ENCODE data around the gene PROX1. TPM values are rescaled to one million over a fixed set of nuclear protein-coding genes. Genes with fewer than 3 reads are reported as not detected.
A peak's percentile ranks its signal among the peaks of the same experiment; 100 is the strongest.

Gene PROX1
- total and polyA plus RNA-seq, 2 of the 8 experiments (the other 6 are each of a cell fraction or from before 2014, with no cell fraction given), result 0.30 to 2.0 TPM

DNA sequence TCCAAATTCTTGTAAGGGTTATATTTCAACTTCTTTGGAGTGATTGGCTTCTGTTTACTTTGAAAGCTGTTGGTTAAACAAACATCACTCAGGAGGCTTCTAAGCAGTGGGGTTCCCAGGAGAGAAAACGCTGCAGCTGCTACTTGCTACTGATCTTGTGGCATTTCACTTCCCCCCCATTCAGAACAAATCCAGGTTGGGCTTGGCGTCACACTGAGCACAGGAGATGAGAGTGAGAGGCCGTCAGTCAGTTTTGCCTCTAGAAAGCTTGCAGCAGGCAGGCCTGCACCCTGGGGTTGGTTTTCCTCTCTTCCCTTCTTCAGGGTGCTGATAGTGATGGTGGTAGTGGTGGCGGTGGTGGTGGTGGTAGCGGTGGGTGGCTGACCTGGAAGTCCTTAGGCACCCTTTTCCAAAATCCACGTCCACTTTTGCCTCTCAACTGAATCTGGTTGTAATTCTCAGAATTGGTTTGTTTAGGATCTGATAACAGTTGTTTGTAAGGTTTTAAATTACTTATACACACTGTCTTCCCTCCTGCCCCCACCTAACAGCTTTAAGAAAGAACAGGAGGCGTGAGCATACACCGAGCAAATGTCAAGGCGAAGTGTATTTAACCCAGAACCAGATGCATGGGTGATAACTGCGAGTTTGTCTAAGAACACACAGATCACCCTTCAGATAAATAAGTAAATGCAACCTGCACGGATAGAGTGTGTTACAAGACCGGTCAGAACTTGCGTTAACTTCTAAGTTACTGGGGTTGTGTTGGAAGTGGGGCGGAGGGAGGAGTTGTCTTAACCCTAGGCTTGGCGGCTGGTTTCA lies 3.2 kb upstream of the PROX1 start:
- peak overlapping the region; percentile 6; the same call in 1 of the 2 replicates for H2BK15ac ChIP-seq (ENCODE audit: low read length)
- CTCF ChIA-PET (ENCODE audit: partially characterized antibody), result interaction anchor here (0.7 to 1.3 kb wide), 5 partner anchors 52 to 422 kb away, joined by 3 to 6 read pairs (median 3); no protein-coding TSS in a partner anchor
- peaks cover 40% of the 10 kb centered on the region for H3K23me2 ChIP-seq (ENCODE audit: low read depth, low read length)
- WGBS, 2 experiments (ENCODE audit: extremely low coverage in 1 of 2, insufficient coverage in 1 of 2, insufficient read length in 1 of 2, insufficient replicate concordance in 2 of 2, low coverage in 1 of 2, low lambda C conversion rate in 2 of 2, missing lambda C conversion rate in 1 of 2), result 4% methylated on average over 14 of the region's 15 CpGs; no CpG with 5 or more reads in 1 of the 2 experiments
- no peaks in the 10 kb centered on the region for H3K79me2 ChIP-seq (ENCODE audit: control insufficient read depth in 1 of 2, insufficient read depth in 2 of 2, low read length in 2 of 2)
- H2BK12ac ChIP-seq (ENCODE audit: low read depth, low read length), result peak overlapping the region; percentile 18; the same call in 1 of the 2 replicates
- H4K91ac ChIP-seq (replicated peaks; ENCODE audit: insufficient read length, low read length), result no peak overlapping the region
- no peak overlapping the region for H2AFZ ChIP-seq (ENCODE audit: low read length)
- no peak overlapping the region for H3K14ac ChIP-seq (ENCODE audit: insufficient read length)
- H3K23ac ChIP-seq (ENCODE audit: insufficient read length), result no peak overlapping the region
- no peak overlapping the region for H2BK5ac ChIP-seq (ENCODE audit: low read depth, low read length)
- H3K9me3 ChIP-seq (ENCODE audit: insufficient read depth in 2 of 2, low read depth in 1 of 2, low read length in 1 of 2), result no peaks in the 10 kb centered on the region
- H3K56ac ChIP-seq (replicated peaks; ENCODE audit: insufficient read length, low read depth, low read length), result no peak overlapping the region
- no peak overlapping the region for H4K8ac ChIP-seq (ENCODE audit: extremely low read depth, insufficient read depth, low read length)
- H2BK20ac ChIP-seq (ENCODE audit: low read length), result no peak overlapping the region
- H3K4me3 ChIP-seq (ENCODE audit: extremely low read depth in 1 of 4, insufficient read depth in 2 of 4, low read depth in 3 of 4, low read length in 4 of 4), result peak overlapping the region; percentile 20 to 85 (median 38); a peak in 7 of 8 replicates
- TF ChIP-seq NANOG (IDR thresholded peaks at IDR 0.05; ENCODE audit: insufficient read depth, low read depth, low read length, poor library complexity, severe bottlenecking), result no peak
- TF ChIP-seq TAF1 (IDR thresholded peaks at IDR 0.05; ENCODE audit: low read depth, low read length), result 0 out of 2 replicates have a peak, but pooled peaks have one; percentile 12
- TF ChIP-seq SIN3A (conservative IDR thresholded peaks at IDR 0.05 in 1 of 2, IDR thresholded peaks at IDR 0.05 in 1 of 2; ENCODE audit: low read depth in 1 of 2, low read length in 2 of 2), result 0 out of 4 replicates have a peak, but pooled peaks of 1 of the 2 experiments have one; percentile 28
- TF ChIP-seq RNF2 (IDR thresholded peaks at IDR 0.05; ENCODE audit: borderline replicate concordance, low read depth, low read length, missing control alignments, poor library complexity, severe bottlenecking), result peak; percentile 88
- peak; percentile 71; the same call in 1 of the 2 replicates for TF ChIP-seq TCF12 (IDR thresholded peaks at IDR 0.05; ENCODE audit: low read depth, low read length)
- 0 out of 2 replicates have a peak, but pooled peaks have one; percentile 21 for TF ChIP-seq SP1 (IDR thresholded peaks at IDR 0.05; ENCODE audit: low read depth, low read length)
- TF ChIP-seq SIRT6 (IDR thresholded peaks at IDR 0.05; ENCODE audit: low read length), result no peak
- no peak for TF ChIP-seq CBX5 (IDR thresholded peaks at IDR 0.05; ENCODE audit: low read depth, low read length)
- H3K27me3 ChIP-seq (replicated peaks in 1 of 4; ENCODE audit: control insufficient read depth in 3 of 4, extremely low read depth in 1 of 4, insufficient read depth in 3 of 4, low read length in 3 of 4), result peaks cover 54 to 81% (median 75%) of the 10 kb centered on the region in 4 experiments
- POLR2A ChIA-PET (ENCODE audit: partially characterized antibody), result interaction anchor here (0.6 to 1.9 kb wide), 3 partner anchors 43 to 666 kb away, joined by 3 to 4 read pairs (median 3); no protein-coding TSS in a partner anchor
- no peaks in the 10 kb centered on the region for H3K36me3 ChIP-seq (ENCODE audit: control insufficient read depth in 2 of 4, insufficient read depth in 4 of 4, low read length in 3 of 4)
- no peaks in the 10 kb centered on the region for H3K79me1 ChIP-seq (ENCODE audit: low read depth, low read length)
- no peak overlapping the region for H4K5ac ChIP-seq (ENCODE audit: insufficient read length, low read depth, low read length)
- FAIRE-seq, result peak; percentile 78
- peaks cover 5 to 16% of the 10 kb centered on the region in 2 experiments for H4K20me1 ChIP-seq (replicated peaks in 1 of 2; ENCODE audit: control insufficient read depth in 1 of 2, insufficient read depth in 2 of 2, low read length in 2 of 2)
- no peak overlapping the region for H3K4ac ChIP-seq (replicated peaks; ENCODE audit: insufficient read length, low read depth, low read length)
- H3K9ac ChIP-seq (replicated peaks in 1 of 4; ENCODE audit: extremely low read depth in 1 of 4, low read depth in 3 of 4, low read length in 3 of 4), result peak overlapping the region in 1 of 4 experiments; percentile 8; a peak in 2 of 7 replicates
- no peak overlapping the region; the same call in 1 of the 2 replicates for H3K18ac ChIP-seq (ENCODE audit: extremely low read depth, low read length)
- no peak overlapping the region for H3K27ac ChIP-seq (ENCODE audit: low read depth, low read length)
- no peak overlapping the region for H2BK120ac ChIP-seq (replicated peaks; ENCODE audit: low read depth, low read length)
- H3K4me2 ChIP-seq (ENCODE audit: insufficient read depth in 1 of 2, low read depth in 2 of 2, low read length in 2 of 2), result peak overlapping the region; percentile 89 to 93
- H3K4me1 ChIP-seq (replicated peaks in 1 of 4; ENCODE audit: control insufficient read depth in 3 of 4, insufficient read depth in 4 of 4, low read length in 3 of 4), result peaks cover 23 to 42% (median 26%) of the 10 kb centered on the region in 4 experiments
- DNase-seq (ENCODE audit: low read depth in 1 of 2, low spot score in 2 of 2), result no peak
- no peak overlapping the region for H2AK5ac ChIP-seq (ENCODE audit: low read depth, low read length)
